GM19467 (cell line): ENCODE data around the gene TBL2.
"Not testable (repeated sequence)": the region's sequence is repeated elsewhere in the genome, so short reads cannot be mapped to it uniquely, and the experiment has no call there.

Experiments used
- ATAC-seq: cut with Tn5 transposase; IDR thresholded peaks from one replicate; pipeline ENCODE4 v1.9.1; 2021; ENCODE audit warnings: mild to moderate bottlenecking, moderate library complexity; ENCODE audit not compliant: unreplicated experiment

The TBL2 gene

GRCh38 chr7:73606801-73607691 lies 28.7 kb upstream of the TBL2 start:
- no peak for ATAC-seq

DNA sequence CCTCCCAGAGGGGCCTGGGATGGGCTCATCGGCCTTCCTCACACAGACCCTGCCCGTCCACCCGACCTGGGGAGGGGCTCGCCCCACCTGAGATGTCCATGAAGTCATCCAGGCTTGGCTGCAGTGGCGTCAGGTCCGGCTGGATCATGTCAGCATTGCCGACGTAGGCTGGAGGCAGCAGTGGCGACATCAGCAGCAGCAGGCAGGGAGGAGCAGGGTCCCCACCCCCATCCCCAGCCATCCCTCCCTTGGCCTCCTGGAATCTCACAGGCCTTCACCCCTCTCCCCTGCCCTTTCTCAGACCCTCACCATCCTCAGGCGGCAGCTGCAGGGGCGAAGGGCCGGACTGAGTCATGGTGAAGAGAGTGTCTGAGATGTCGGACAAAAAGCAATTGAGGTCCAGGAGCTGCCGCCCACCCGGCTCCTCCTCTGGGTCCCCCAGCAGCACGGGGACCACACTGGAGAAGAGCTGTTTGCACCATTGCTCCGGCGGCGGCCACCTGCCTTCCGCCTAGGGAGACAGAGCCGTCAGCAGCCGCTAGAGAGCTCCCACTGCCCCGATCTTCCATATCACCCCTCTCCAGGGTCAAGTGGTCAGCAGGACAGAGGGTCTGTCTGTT lies 27.3 kb upstream of the TBL2 start:
- ATAC-seq, result no peak

- no peak for ATAC-seq
Measured at GRCh38 chr7:73602721-73603651, 24.6 kb upstream of the TBL2 start.

GRCh38 chr7:73599916-73600315 lies 21.5 kb upstream of the TBL2 start:
- no peak for ATAC-seq

DNA sequence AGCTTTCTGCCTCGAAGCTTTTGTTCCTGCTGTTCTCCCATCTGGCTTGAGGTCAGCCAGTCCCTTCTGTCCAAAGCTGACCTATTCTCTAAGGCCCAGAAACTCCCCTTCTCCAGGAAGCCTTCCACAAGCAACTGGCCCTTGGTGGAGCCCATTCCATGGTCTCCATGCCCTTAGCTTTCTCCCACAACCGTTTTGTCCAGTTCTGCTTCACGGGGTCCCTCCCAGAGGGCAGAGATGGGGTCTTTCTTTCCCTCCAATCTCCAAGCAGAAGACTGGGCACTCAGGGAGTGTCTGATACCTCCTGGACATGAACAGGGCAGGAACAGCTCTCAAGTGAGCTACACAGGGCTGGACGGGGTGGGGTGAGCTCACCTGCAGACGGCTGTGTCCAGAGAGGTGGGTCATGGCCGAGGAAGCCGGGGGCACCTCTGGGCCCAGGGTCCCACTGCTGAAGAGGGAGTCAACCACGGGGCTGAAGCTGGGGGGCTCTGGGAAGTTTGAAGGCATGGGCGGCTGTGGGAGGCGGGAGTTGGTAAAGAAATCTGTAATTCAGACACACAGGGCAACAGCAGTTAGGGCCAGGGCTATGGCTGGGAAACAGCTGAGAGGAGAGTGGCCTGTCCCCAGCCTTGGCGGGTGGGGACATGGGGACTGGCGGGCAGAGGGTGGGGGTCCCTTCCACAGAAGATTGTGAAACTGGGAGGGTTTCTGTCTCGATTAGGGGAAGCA lies 20.9 kb upstream of the TBL2 start:
- no peak for ATAC-seq

DNA sequence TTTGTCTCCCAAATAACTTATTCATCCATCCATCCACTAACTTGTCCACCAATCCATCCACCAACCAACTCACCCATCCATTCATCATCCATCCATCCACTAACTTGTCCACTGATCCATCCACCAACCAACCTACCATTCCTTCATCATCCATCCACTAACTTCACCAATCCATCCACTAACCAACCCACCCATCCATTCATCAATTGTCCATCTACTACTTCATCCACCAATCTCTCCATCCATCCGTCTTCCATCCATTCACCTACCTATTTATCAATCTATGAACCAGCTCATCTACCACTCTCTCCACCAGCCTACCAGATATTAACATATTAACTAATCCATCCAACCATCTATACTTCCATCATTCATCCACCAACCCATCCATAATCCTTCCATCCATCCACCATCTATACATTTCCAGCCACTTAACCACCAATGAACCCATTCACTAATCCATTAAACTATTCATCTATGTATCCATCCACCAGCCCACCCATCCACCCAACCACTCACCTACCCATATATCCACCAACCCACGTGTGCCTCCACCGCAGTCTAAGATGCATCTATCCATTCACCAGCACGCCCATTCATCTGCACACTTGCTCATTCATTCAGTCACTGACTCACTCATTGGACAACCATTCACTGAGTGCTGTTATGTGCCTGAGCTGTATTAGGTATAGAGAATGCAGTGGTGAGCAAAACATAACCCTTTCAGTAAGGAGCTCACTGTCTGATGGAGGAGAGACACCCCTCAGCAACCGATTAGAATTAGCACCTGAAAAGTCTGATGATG lies 19.8 kb upstream of the TBL2 start:
- no peak for ATAC-seq

GRCh38 chr7:73596191-73597065 lies 18.0 kb upstream of the TBL2 start:
- ATAC-seq, result no peak

DNA sequence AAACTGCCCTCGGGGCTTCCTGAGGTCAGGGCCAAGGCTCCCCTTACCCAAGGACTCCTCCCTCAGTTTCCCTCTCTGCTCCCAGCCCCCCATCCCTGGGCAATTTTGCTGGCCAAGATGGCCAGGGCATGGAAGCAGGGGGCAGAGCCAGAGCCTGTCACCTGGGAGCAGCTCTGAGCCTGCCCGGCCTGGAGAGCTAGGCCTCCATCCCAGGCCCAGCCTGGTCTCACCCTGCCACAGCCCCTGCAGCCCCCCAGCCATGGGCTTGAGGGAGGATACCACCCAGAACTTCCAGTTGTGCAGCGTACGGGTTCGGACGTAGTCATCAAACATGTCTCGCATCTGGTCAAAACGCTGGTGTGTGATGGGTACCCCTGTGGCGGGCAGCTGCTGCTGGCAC lies 17.0 kb upstream of the TBL2 start:
- no peak for ATAC-seq

- ATAC-seq, result no peak
Measured at GRCh38 chr7:73593207-73594045, 15.0 kb upstream of the TBL2 start.

GRCh38 chr7:73586911-73587310 lies 8.5 kb upstream of the TBL2 start:
- no peak for ATAC-seq

GRCh38 chr7:73585196-73585595 lies 6.8 kb upstream of the TBL2 start:
- ATAC-seq, result no peak

DNA sequence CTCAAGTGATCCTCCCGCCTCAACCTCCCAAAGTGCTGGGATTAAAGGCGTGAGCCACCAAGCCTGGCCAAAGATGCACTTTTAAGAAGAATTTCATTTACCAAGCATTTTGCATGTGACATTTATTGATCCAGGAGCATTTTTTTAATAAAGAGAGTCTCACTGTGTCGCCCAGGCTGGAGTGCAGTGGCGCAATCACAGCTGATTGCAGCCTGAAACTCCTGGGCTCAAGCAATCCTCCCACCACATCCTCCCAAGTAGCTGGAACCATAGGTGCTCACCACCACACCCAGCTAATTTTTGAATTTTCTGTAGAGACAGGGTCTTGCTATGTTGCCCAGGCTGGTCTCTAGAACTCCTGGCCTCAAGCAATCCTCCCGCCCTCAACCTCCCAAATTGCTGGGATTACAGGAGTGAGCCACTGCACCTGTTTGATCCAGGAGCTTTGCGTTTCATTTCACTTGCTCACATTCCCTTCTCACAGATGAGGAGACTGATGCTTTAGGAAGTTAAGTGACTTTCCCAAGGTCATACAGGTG lies 4.4 kb upstream of the TBL2 start:
- no peak for ATAC-seq

- ATAC-seq, result not testable (repeated sequence)
Measured at GRCh38 chr7:73581006-73581405, 2.6 kb upstream of the TBL2 start.

- ATAC-seq, result peak; percentile 11
Measured at GRCh38 chr7:73577627-73578341, 595 bp downstream of the TBL2 start.

- ATAC-seq, result no peak
Measured at GRCh38 chr7:73573791-73574190, 4.6 kb downstream of the TBL2 start.

- no peak for ATAC-seq
Measured at GRCh38 chr7:73573276-73573675, 5.1 kb downstream of the TBL2 start.

- no peak for ATAC-seq
Measured at GRCh38 chr7:73572767-73573186, 5.6 kb downstream of the TBL2 start.
